Testis (tissue), 3 donors: ENCODE results near the gene DAAM2. TPM values are rescaled to one million over a fixed set of nuclear protein-coding genes. Genes with fewer than 3 reads are reported as not detected.

Experiments
- DNase-seq: peaks from one replicate; pipeline ENCODE4 v3.0.0-alpha.2; 2019
- H3K27ac ChIP-seq, 2 donors: fragments of 200-600 bp; sonication (generic); one replicate each; pipeline ENCODE4 v1.5.1; 2019
- H3K27me3 ChIP-seq: fragments of 200-600 bp; sonication (generic); one replicate; pipeline ENCODE4 v1.5.1; 2019
- H3K36me3 ChIP-seq: fragments of 200-600 bp; sonication (generic); one replicate; pipeline ENCODE4 v1.5.1; 2017; ENCODE audit warnings: low read depth; ENCODE audit errors: missing control alignments
- H3K4me1 ChIP-seq: fragments of 200-600 bp; sonication (generic); one replicate; pipeline ENCODE4 v1.5.1; 2019
- H3K4me3 ChIP-seq, 2 donors: fragments of 200-600 bp; sonication (generic); one replicate each; pipeline ENCODE4 v1.5.1; 2017 to 2019
- H3K9me3 ChIP-seq: fragments of 200-600 bp; sonication (generic); one replicate; pipeline ENCODE4 v1.5.1; 2017
- CTCF ChIP-seq, 3 experiments: fragments of 450-650 bp in 2 of 3; fragments of 200-600 bp in 1 of 3; sonication (generic) in 1 of 3; IDR thresholded peaks; one replicate each; pipeline ENCODE4 v1.5.1; 2016 to 2019; ENCODE audit warnings: antibody characterized with exemption in 3 of 3, mild to moderate bottlenecking in 2 of 3, moderate library complexity in 1 of 3
- POLR2A ChIP-seq: fragments of 450-650 bp; IDR thresholded peaks from one replicate; pipeline ENCODE4 v1.6.1; 2017; ENCODE audit warnings: antibody characterized with exemption, mild to moderate bottlenecking, moderate library complexity
- WGBS, 2 donors: methylation state at CpG; one replicate each; pipeline ENCODE4 v1.1.5; 2018; 5-methylcytosine and 5-hydroxymethylcytosine counted together
- intact Hi-C: fragments of 100-400 bp; cut with DNase I; formaldehyde crosslinking; loops from one replicate; pipeline ENCODE4 v1.15.1; 2023; ENCODE audit warnings: low total_unique reads
- polyA plus RNA-seq: library from polyadenylated mRNA; stranded (reverse); fragments of 350-450 nt; fragmentation: Illumina TruSeq; extraction: RNeasy Lipid Tissue Mini Kit (QIAGEN cat#74804); gene quantifications from one replicate; pipeline ENCODE4 v1.2.3, GENCODE V29; 2014; ENCODE audit warnings: low read depth, low replicate concordance; ENCODE audit not compliant: insufficient read depth
- total RNA-seq, 2 donors: library from RNA; depleted of rRNA; stranded (reverse); fragments of >200 nt; gene quantifications; one replicate each; pipeline ENCODE4 v1.2.3, GENCODE V29; 2016

The DAAM2 gene
- total and polyA plus RNA-seq, 3 donors from 2014 or later = 37.4 to 66.1 (median 64.5) TPM

GRCh38 chr6:39889229-39889628 lies 97.1 kb downstream of the DAAM2 start:
- intact Hi-C loops = loop anchor here (10.0 kb wide), 1 partner anchor 74 kb away; no protein-coding TSS in a partner anchor
- H3K4me3 ChIP-seq = no peak overlapping the region
- peaks cover 10% of the 10 kb centered on the region for H3K4me1 ChIP-seq
- no peak for DNase-seq
- no peaks in the 10 kb centered on the region for H3K9me3 ChIP-seq
- no peak overlapping the region for H3K27ac ChIP-seq
- no peaks in the 10 kb centered on the region for H3K36me3 ChIP-seq
- TF ChIP-seq POLR2A (no peak), CTCF (IDR thresholded peaks at IDR 0.05) (no peak)
- WGBS, 2 donors = 88 to 94% methylated on average over 2 of the region's 2 CpGs
- H3K27me3 ChIP-seq = no peaks in the 10 kb centered on the region

DNA sequence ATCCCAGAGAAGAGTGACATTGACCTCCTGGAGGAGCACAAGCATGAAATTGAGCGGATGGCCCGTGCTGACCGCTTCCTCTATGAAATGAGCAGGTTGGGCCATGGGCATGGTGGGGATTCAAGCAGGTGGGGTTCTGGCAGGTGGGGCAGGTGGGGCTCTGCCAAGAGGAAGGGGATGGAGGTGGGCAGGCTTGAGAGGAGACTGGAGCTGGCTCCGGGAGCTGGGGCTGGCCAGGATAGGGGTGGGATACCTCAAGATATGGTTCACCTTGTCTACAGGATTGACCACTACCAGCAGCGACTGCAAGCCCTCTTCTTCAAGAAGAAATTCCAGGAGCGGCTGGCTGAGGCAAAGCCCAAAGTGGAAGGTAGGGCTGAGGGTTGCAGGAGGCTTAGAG lies 99.2 kb downstream of the DAAM2 start:
- no peak for DNase-seq
- no peaks in the 10 kb centered on the region for H3K9me3 ChIP-seq
- no peak overlapping the region for H3K4me3 ChIP-seq
- no peaks in the 10 kb centered on the region for H3K36me3 ChIP-seq
- intact Hi-C loops = no loop called here
- H3K4me1 ChIP-seq = peaks cover 10% of the 10 kb centered on the region
- 93 to 97% methylated on average over 3 to 6 of the region's 6 CpGs for WGBS, 2 donors
- H3K27ac ChIP-seq = no peak overlapping the region
- TF ChIP-seq POLR2A (no peak), CTCF (IDR thresholded peaks at IDR 0.05) (no peak)
- H3K27me3 ChIP-seq = no peaks in the 10 kb centered on the region

GRCh38 chr6:39891976-39892375 lies 99.8 kb downstream of the DAAM2 start:
- Histone ChIP-seq H3K4me1 (peaks cover 10% of the 10 kb centered on the region), H3K27ac (no peak overlapping the region), H3K36me3 (no peaks in the 10 kb centered on the region), H3K27me3 (no peaks in the 10 kb centered on the region), H3K4me3 (no peak overlapping the region), H3K9me3 (no peaks in the 10 kb centered on the region)
- intact Hi-C loops = no loop called here
- TF ChIP-seq POLR2A (no peak), CTCF (IDR thresholded peaks at IDR 0.05) (no peak)
- DNase-seq = no peak
- 73 to 97% methylated on average over 4 of the region's 4 CpGs for WGBS, 2 donors

DNA sequence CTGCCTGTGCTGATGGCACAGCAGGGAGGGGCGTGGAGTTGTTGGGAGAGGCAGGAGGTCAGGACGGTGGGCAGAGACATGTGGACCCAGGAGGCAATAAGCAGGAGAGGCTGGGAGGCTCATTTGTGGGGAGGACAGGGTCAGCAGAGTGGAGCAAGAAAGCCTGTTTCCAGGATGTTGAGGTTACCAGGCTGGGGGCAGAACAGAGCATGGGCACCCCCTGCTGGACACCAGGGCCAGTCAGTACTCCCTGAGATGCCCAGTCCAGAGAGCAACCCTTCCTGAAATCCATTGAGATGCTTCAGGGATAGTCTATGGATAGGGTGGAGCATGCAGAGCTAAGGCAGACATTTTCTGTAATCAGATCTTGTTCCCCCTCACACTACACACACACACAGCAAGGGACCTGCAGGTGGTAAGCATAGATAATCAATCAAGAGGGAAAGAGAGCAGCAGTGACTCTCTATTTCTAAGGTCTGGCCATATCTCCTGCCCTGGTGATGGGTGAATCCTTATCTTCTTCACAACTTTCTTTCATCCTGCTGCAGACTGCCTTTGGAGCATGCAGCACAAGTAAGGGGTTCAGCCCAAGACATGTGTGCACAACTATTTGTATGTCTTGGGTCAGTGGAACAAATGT lies 100.4 kb downstream of the DAAM2 start:
- Histone ChIP-seq H3K36me3 (no peaks in the 10 kb centered on the region), H3K27me3 (no peaks in the 10 kb centered on the region), H3K4me1 (peaks cover 5% of the 10 kb centered on the region), H3K9me3 (no peaks in the 10 kb centered on the region), H3K4me3 (no peak overlapping the region), H3K27ac (no peak overlapping the region)
- peak; percentile 76 for DNase-seq
- intact Hi-C loops = no loop called here
- WGBS, 2 donors = 64 to 75% methylated on average over 2 of the region's 2 CpGs
- TF ChIP-seq CTCF (IDR thresholded peaks at IDR 0.05) = peak; percentile 43 to 62 (median 57)
- no peak for TF ChIP-seq POLR2A

DNA sequence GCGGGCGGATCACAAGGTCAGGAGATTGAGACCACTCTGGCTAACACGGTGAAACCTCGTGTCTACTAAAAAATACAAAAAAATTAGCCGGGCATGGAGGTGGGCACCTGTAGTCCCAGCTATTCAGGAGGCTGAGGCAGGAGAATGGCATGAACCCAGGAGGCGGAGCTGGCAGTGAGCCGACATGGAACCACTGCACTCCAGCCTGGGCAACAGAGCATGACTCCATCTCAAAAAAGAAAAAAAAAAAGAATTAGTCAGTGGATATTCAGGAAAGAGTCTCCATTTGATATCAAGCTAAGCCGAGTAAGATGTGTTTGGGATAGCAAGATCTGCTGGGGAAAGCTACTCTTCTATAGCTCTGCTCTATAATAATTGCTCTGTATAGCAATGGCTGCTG lies 101.1 kb downstream of the DAAM2 start:
- H3K36me3 ChIP-seq = no peaks in the 10 kb centered on the region

More for the DNA sequence above, 101.1 kb downstream of the DAAM2 start:
- WGBS, 2 donors = 77 to 90% methylated on average over 8 of the region's 8 CpGs
- no peak overlapping the region for H3K27ac ChIP-seq
- intact Hi-C loops = no loop called here
- H3K27me3 ChIP-seq = no peaks in the 10 kb centered on the region
- no peak for TF ChIP-seq CTCF (IDR thresholded peaks at IDR 0.05)
- TF ChIP-seq POLR2A = no peak
- no peaks in the 10 kb centered on the region for H3K9me3 ChIP-seq
- H3K4me1 ChIP-seq = no peaks in the 10 kb centered on the region
- H3K4me3 ChIP-seq = no peak overlapping the region
- DNase-seq = no peak
